Measurements from ENCODE around the gene C20orf96. TPM values are rescaled to one million over a fixed set of nuclear protein-coding genes. Genes with fewer than 3 reads are reported as not detected.

The C20orf96 gene
- total RNA-seq, 3 donors from 2014 or later (not counting 1 experiment from before 2014, with no cell fraction given): 3.8 to 4.3 (median 4.1) TPM

GRCh38 chr20:298776-299391, 8.3 kb upstream of the C20orf96 start:
- TF ChIP-seq, protein P1, sequence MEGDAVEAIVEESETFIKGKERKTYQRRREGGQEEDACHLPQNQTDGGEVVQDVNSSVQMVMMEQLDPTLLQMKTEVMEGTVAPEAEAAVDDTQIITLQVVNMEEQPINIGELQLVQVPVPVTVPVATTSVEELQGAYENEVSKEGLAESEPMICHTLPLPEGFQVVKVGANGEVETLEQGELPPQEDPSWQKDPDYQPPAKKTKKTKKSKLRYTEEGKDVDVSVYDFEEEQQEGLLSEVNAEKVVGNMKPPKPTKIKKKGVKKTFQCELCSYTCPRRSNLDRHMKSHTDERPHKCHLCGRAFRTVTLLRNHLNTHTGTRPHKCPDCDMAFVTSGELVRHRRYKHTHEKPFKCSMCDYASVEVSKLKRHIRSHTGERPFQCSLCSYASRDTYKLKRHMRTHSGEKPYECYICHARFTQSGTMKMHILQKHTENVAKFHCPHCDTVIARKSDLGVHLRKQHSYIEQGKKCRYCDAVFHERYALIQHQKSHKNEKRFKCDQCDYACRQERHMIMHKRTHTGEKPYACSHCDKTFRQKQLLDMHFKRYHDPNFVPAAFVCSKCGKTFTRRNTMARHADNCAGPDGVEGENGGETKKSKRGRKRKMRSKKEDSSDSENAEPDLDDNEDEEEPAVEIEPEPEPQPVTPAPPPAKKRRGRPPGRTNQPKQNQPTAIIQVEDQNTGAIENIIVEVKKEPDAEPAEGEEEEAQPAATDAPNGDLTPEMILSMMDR (IDR thresholded peaks at IDR 0.05): no peak
- intact Hi-C loops (cut with micrococcal nuclease): loop anchor here (1.0 kb wide), 1 partner anchor 25 kb away; no protein-coding TSS in a partner anchor
- H3K36me3 Mint-ChIP-seq: no peaks in the 10 kb centered on the region
- DNase-seq (peak in 1 of 2 donors; percentile 53), ATAC-seq (peak in 1 of 3 donors; percentile 24)
- peak overlapping the region; percentile 98 for H3K4me3 Mint-ChIP-seq
- Histone ChIP-seq H3K4me3 (ENCODE audit: low read length) (peak overlapping the region; percentile 73), H3K27ac (ENCODE audit: low read length) (peak overlapping the region; percentile 85), H3K4me1 (ENCODE audit: control insufficient read depth, insufficient read depth, low read length) (peaks cover 27% of the 10 kb centered on the region), H3K9me3 (ENCODE audit: control insufficient read depth, insufficient read depth, low read length) (no peaks in the 10 kb centered on the region), H3K27me3 (ENCODE audit: control insufficient read depth, insufficient read depth, low read length) (no peaks in the 10 kb centered on the region), H3K36me3 (ENCODE audit: control insufficient read depth, insufficient read depth, low read length) (no peaks in the 10 kb centered on the region)
- H3K4me1 Mint-ChIP-seq: peaks cover 39 to 54% of the 10 kb centered on the region in 2 donors
- under 1% methylated on average over 8 of the region's 15 CpGs for WGBS (ENCODE audit: insufficient coverage)
- no peaks in the 10 kb centered on the region for H3K27me3 Mint-ChIP-seq (ENCODE audit: low read depth in 2 of 2)
- peak overlapping the region; percentile 96 to 100 for H3K27ac Mint-ChIP-seq
- no peaks in the 10 kb centered on the region for H3K9me3 Mint-ChIP-seq

DNA sequence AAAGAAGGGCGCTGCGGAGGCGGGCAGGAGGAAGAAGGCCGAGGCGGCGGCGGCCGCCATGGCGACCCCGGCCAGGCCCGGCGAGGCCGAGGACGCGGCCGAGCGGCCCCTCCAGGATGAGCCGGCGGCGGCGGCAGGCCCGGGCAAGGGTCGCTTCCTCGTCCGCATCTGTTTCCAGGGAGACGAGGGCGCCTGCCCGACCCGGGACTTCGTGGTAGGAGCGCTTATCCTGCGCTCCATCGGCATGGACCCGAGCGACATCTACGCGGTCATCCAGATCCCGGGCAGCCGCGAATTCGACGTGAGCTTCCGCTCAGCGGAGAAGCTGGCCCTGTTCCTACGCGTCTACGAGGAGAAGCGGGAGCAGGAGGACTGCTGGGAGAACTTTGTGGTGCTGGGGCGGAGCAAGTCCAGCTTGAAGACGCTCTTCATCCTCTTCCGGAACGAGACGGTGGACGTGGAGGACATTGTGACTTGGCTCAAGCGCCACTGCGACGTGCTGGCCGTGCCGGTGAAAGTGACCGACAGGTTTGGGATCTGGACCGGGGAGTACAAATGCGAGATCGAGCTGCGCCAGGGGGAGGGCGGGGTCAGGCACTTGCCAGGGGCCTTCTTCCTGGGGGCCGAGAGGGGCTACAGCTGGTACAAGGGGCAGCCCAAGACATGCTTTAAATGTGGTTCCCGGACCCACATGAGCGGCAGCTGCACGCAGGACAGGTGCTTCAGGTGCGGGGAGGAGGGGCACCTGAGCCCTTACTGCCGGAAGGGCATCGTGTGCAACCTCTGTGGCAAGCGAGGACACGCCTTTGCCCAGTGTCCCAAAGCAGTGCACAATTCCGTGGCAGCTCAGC, 7.6 kb upstream of the C20orf96 start:
- Mint-ChIP-seq H3K4me3 (peak overlapping the region; percentile 98), H3K27ac (peak overlapping the region; percentile 96 to 100), H3K9me3 (no peaks in the 10 kb centered on the region), H3K4me1 (peaks cover 39 to 54% of the 10 kb centered on the region in 2 donors), H3K36me3 (no peaks in the 10 kb centered on the region), H3K27me3 (ENCODE audit: low read depth in 2 of 2) (no peaks in the 10 kb centered on the region)
- H3K27me3 ChIP-seq (ENCODE audit: control insufficient read depth, insufficient read depth, low read length): no peaks in the 10 kb centered on the region
- no peaks in the 10 kb centered on the region for H3K36me3 ChIP-seq (ENCODE audit: control insufficient read depth, insufficient read depth, low read length)
- DNase-seq (peak; percentile 33 to 65), ATAC-seq (peak; percentile 17 to 25 (median 19))
- H3K9me3 ChIP-seq (ENCODE audit: control insufficient read depth, insufficient read depth, low read length): no peaks in the 10 kb centered on the region
- H3K4me3 ChIP-seq (ENCODE audit: low read length): peak overlapping the region; percentile 73
- peak overlapping the region; percentile 85 for H3K27ac ChIP-seq (ENCODE audit: low read length)
- TF ChIP-seq, protein P1 (IDR thresholded peaks at IDR 0.05): no peak
- intact Hi-C loops (cut with micrococcal nuclease): loop anchor here (1.0 kb wide), 1 partner anchor 26 kb away; no protein-coding TSS in a partner anchor
- WGBS (ENCODE audit: insufficient coverage): under 1% methylated on average over 75 of the region's 75 CpGs
- H3K4me1 ChIP-seq (ENCODE audit: control insufficient read depth, insufficient read depth, low read length): peaks cover 27% of the 10 kb centered on the region

DNA sequence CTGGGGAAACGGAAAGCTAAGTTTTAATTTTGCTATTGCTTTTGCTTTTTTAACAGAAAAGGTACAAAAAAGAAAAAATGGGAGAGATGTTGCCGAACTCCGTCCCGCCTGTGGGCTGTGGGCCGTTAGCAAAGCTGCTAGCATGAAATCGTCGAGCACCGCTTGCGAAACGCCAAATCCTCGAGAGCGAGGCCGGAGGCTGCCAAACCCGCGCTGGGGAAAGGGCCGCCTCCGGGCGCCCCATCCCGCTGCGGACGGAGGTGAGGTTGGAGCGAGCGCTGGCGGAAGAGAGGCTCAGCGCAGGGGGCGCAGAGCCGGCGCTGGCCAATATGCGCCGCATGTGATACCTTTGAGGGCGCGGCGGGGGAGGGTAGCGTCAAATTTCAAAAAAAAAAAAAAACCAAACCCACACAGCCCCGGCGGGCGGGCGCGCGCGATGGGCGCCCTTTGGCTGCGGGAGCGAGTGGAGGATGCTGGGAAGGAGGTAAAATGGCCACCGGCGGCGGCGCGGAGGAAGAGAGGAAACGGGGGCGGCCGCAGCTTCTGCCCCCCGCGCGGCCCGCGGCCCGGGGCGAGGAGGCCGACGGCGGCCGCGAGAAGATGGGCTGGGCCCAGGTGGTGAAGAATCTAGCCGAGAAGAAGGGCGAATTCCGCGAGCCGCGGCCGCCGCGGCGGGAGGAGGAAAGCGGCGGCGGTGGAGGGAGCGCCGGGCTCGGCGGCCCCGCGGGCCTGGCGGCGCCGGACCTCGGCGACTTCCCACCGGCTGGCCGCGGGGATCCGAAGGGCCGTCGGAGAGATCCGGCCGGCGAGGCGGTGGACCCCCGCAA, 6.8 kb upstream of the C20orf96 start, which contains the start of gene ZCCHC3:
Gene ZCCHC3 (plus strand): TSS at position 473 of the 827 bp plus-strand sequence. CDS start 17 bp downstream, at position 490.
- TF ChIP-seq, protein P1 (IDR thresholded peaks at IDR 0.05): no peak
- Histone ChIP-seq H3K4me1 (ENCODE audit: control insufficient read depth, insufficient read depth, low read length) (peaks cover 27% of the 10 kb centered on the region), H3K4me3 (ENCODE audit: low read length) (peak within 1 kb of the TSS; percentile 73), H3K27me3 (ENCODE audit: control insufficient read depth, insufficient read depth, low read length) (no peaks in the 10 kb centered on the region), H3K9me3 (ENCODE audit: control insufficient read depth, insufficient read depth, low read length) (no peaks in the 10 kb centered on the region), H3K27ac (ENCODE audit: low read length) (peak within 1 kb of the TSS; percentile 85), H3K36me3 (ENCODE audit: control insufficient read depth, insufficient read depth, low read length) (no peaks in the 10 kb centered on the region)
- peaks cover 39 to 52% of the 10 kb centered on the region in 2 donors for H3K4me1 Mint-ChIP-seq
- H3K4me3 Mint-ChIP-seq: peak within 1 kb of the TSS; percentile 99
- no peaks in the 10 kb centered on the region for H3K36me3 Mint-ChIP-seq
- ATAC-seq (peak; percentile 86 to 92 (median 88)), DNase-seq (peak; percentile 78 to 92)
- intact Hi-C loops (cut with micrococcal nuclease): no loop called here
- no peaks in the 10 kb centered on the region for H3K9me3 Mint-ChIP-seq
- H3K27ac Mint-ChIP-seq: peak within 1 kb of the TSS; percentile 96 to 100
- H3K27me3 Mint-ChIP-seq (ENCODE audit: low read depth in 2 of 2): no peaks in the 10 kb centered on the region
- WGBS (ENCODE audit: insufficient coverage): under 1% methylated on average over 96 of the region's 99 CpGs

All from natural killer cell (primary cell).